NB4 (cell line): Measurements from ENCODE around the gene ACTC1.

Source experiments
- DNase-seq: peaks from one replicate; pipeline ENCODE4 v3.0.0; 2010; ENCODE audit warnings: low read depth
- H3K4me3 ChIP-seq: one replicate; pipeline ENCODE4 v1.5.1; 2011; ENCODE audit warnings: mild to moderate bottlenecking, low read depth, low read length, moderate library complexity
- CTCF ChIP-seq: IDR thresholded peaks from one replicate; pipeline ENCODE4 v1.5.1; 2012; ENCODE audit warnings: low read depth, low read length
- MYC ChIP-seq: IDR thresholded peaks from 2 replicates; pipeline ENCODE4 v1.6.1; 2011; ENCODE audit warnings: low read depth, low read length
- POLR2A ChIP-seq: IDR thresholded peaks from 2 replicates; pipeline ENCODE4 v1.6.1; 2011; ENCODE audit warnings: mild to moderate bottlenecking; ENCODE audit not compliant: insufficient read length; ENCODE audit errors: extremely low read depth
- TF ChIP-seq, protein P1 (sequence below): IDR thresholded peaks from 2 replicates; pipeline ENCODE4 v1.6.1; 2011; ENCODE audit warnings: low read depth, low read length

ACTC1 gene

DNA sequence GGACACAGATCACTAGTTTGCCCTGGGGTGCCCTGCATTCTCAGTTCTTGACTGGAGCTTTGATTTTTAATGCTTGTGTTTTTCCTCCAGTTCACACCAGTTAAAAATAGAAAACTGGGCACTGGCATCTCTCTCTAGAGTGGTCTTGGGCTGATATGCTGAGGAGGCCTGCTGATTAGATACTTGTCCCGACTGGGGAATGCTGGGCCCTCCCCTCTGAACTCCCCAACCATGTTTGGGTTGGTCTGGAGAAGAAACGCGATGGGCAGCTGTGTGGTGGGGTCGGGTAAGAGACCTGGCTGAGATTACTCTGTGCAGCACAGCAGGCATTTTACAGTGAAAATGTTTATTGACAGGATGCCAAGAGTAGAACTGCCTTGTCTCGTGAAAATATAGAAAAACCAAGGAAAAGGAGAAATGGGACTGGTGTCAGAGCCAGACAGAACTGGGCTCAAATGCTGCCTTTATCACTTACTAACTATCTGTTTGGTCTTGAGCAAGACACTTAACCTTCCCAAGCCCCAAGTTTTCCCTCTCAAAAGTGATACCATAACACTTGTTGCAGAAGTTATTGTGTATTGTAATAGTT lies 1.6 kb upstream of the ACTC1 start:
- no peak overlapping the region for H3K4me3 ChIP-seq
- TF ChIP-seq MYC, result no peak
- TF ChIP-seq CTCF, result no peak
- TF ChIP-seq, protein P1, sequence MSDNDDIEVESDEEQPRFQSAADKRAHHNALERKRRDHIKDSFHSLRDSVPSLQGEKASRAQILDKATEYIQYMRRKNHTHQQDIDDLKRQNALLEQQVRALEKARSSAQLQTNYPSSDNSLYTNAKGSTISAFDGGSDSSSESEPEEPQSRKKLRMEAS, result no peak
- no peak for TF ChIP-seq POLR2A
- no peak for DNase-seq

DNA sequence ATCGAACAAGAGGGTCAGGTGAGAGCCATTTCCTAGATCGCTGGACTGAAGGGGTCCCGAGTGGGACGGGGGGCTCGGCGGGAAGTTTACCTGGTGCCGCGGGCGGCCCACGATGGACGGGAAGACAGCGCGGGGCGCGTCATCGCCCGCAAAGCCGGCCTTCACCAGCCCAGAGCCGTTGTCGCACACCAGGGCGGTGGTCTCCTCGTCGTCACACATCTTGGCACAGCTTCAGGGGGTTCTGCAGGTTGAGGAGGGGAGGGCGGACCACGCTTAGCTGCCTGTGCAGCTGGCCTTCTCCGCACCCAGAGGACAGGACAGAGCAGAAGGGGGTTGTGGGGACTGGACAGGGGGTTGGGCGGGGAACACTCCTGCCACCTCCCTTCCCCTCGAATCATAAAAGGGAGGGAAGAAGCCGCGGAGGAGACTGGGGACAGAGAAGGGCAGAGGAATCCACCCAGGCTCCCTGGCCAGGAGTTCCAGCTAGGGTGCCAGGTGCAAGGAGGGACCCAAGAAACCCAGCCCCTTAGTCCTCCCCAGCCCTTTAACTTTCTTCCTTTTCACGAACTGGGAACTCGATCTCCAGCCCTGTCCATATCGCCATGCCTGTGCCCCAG lies 651 bp downstream of the ACTC1 start:
- H3K4me3 ChIP-seq, result no peak overlapping the region
- DNase-seq, result no peak
- TF ChIP-seq POLR2A, result no peak
- no peak for TF ChIP-seq MYC
- TF ChIP-seq, protein P1, result no peak
- TF ChIP-seq CTCF, result no peak

GRCh38 chr15:34793901-34794300 lies 1.4 kb downstream of the ACTC1 start:
- no peak for DNase-seq
- no peak for TF ChIP-seq CTCF

DNA sequence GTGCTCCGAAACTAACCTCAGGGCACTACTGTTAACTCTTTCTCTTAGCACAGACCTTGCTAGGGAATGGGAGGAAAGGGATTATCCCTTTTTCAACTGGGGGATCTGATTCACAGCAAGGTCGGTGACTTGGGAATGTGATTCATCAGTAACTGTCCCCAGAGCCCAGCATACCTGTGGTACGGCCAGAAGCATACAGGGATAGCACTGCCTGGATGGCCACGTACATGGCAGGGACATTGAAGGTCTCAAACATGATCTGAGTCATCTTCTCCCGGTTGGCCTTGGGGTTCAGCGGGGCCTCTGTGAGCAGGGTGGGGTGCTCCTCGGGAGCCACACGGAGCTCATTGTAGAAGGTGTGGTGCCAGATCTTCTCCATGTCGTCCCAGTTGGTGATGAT lies 2.3 kb downstream of the ACTC1 start:
- no peak for DNase-seq
- TF ChIP-seq, protein P1, result no peak
- TF ChIP-seq MYC (no peak), CTCF (no peak), POLR2A (no peak)

More at GRCh38 chr15:34793901-34794300, 1.4 kb downstream of the ACTC1 start:
- H3K4me3 ChIP-seq, result no peak overlapping the region

DNA sequence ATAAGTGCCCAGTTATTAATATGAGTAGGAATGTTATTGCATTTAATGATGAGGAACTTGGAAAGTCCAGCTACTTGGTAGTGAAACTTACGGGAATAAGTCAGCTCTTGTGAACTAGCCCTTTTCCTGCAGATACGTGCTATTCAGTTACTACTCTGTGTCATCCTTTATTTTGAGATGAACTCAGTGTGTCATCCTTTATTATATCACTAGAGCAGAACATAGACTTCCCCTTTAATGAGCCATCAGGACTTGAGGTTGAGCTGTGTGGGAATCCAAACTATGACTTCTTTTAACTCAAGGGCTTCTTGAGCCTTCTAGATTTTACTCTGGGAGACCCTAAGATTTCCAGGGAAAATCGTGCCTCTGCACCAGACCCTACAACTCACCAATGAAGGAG lies 3.6 kb downstream of the ACTC1 start:
- no peak overlapping the region for H3K4me3 ChIP-seq
- DNase-seq, result no peak
- no peak for TF ChIP-seq POLR2A
- no peak for TF ChIP-seq CTCF
- TF ChIP-seq, protein P1, result no peak

More for the DNA sequence above, 2.3 kb downstream of the ACTC1 start:
- no peak overlapping the region for H3K4me3 ChIP-seq

- no peak for DNase-seq
- TF ChIP-seq MYC, result no peak
- TF ChIP-seq, protein P1, result no peak
- TF ChIP-seq POLR2A, result no peak
Observed at GRCh38 chr15:34790121-34790520, 5.2 kb downstream of the ACTC1 start.

More at GRCh38 chr15:34790121-34790520, 5.2 kb downstream of the ACTC1 start:
- no peak overlapping the region for H3K4me3 ChIP-seq
